Mucosa of descending colon (tissue), 3 donors: ENCODE data around the gene F2RL3. TPM values are rescaled to one million over a fixed set of nuclear protein-coding genes. Genes with fewer than 3 reads are reported as not detected.
"Not testable (repeated sequence)": the region's sequence is repeated elsewhere in the genome, so short reads cannot be mapped to it uniquely, and the experiment has no call there.

Experiments used
- ATAC-seq: fragments of 200-7000 bp; cut with Tn5 transposase; one replicate; pipeline ENCODE4 v1.9.1; 2020; ENCODE audit warnings: mild to moderate bottlenecking, moderate library complexity
- DNase-seq, 3 donors: peaks; one replicate each; pipeline ENCODE4 v3.0.0-alpha.2; 2020
- H3K36me3 ChIP-seq: fragments of 200-600 bp; one replicate; pipeline ENCODE4 v1.8.0; 2021; ENCODE audit warnings: low read depth, mild to moderate bottlenecking
- H3K4me1 ChIP-seq: fragments of 200-600 bp; one replicate; pipeline ENCODE4 v1.8.0; 2021; ENCODE audit warnings: low read depth, mild to moderate bottlenecking
- H3K4me3 ChIP-seq: fragments of 200-600 bp; one replicate; pipeline ENCODE4 v1.8.0; 2021; ENCODE audit warnings: mild to moderate bottlenecking
- H3K9me3 ChIP-seq: fragments of 200-600 bp; one replicate; pipeline ENCODE4 v1.8.0; 2021; ENCODE audit warnings: mild to moderate bottlenecking
- CTCF ChIP-seq: fragments of 200-600 bp; IDR thresholded peaks from one replicate; pipeline ENCODE4 v1.8.0; 2022; ENCODE audit warnings: antibody characterized with exemption, mild to moderate bottlenecking
- intact Hi-C, 2 donors: fragments of 100-400 bp; cut with DNase I in 1 of 2; cut with micrococcal nuclease in 1 of 2; formaldehyde crosslinking; loops; one replicate each; pipeline versions ENCODE4 v1.11.0 to v1.11.1; 2022; cut with DNase I, micrococcal nuclease
- total RNA-seq, 3 donors: library from RNA; stranded (reverse); fragmentation: NEBNext Ultra II Directional in 2 of 3; extraction: Animal tissue kit (Norgen Biotek cat#: 25700) in 2 of 3; gene quantifications; one replicate each; pipeline versions ENCODE4 v1.2.1 to v1.2.4, GENCODE V29; 2021 to 2023
- donor health status: DM: no; HTN: no; CAD: no; lungs with moderate emphysema.
- donor health status: DM: no; HTN: no; CAD: no.
- donor health status: DM: no; HTN: yes; CAD: no.

F2RL3 gene
- total RNA-seq, 3 donors from 2014 or later = 0.38 to 2.0 (median 1.6) TPM

GRCh38 chr19:16928351-16928750 is 39.6 kb downstream of the F2RL3 start:
- H3K4me3 ChIP-seq = no peak overlapping the region
- peaks cover 10% of the 10 kb centered on the region for H3K9me3 ChIP-seq
- intact Hi-C loops = no loop called here
- no peaks in the 10 kb centered on the region for H3K36me3 ChIP-seq
- DNase-seq (no peak), ATAC-seq (no peak)
- no peaks in the 10 kb centered on the region for H3K4me1 ChIP-seq
- TF ChIP-seq CTCF = no peak

DNA sequence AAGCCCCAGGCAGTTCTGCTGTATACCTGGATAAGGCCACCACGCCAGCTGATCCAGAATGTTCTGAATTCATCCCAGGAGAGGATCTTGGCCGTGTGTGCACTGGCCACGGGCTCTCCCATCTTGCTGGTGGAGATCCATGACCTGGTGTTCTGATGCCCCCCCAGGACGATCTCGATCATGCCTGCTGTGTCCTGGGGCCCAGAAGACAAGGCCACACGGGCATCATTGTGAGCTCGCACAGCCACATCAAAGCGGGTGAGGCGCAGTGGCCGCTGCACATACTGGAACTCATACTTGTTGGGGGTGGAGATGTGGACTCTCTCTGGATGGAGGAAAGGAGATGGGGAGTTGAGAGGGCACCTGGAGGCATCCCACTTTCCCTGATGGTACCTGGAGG is 40.1 kb downstream of the F2RL3 start:
- ATAC-seq = no peak
- no peak for DNase-seq
- intact Hi-C loops = no loop called here
- no peak overlapping the region for H3K4me3 ChIP-seq
- no peaks in the 10 kb centered on the region for H3K36me3 ChIP-seq
- no peak for TF ChIP-seq CTCF
- H3K9me3 ChIP-seq = peaks cover 10% of the 10 kb centered on the region
- no peaks in the 10 kb centered on the region for H3K4me1 ChIP-seq

GRCh38 chr19:16930753-16931152 is 42.0 kb downstream of the F2RL3 start:
- H3K9me3 ChIP-seq = peaks cover 11% of the 10 kb centered on the region
- DNase-seq = no peak
- H3K36me3 ChIP-seq = no peaks in the 10 kb centered on the region
- no peak overlapping the region for H3K4me3 ChIP-seq
- H3K4me1 ChIP-seq = no peaks in the 10 kb centered on the region
- intact Hi-C loops = no loop called here
- no peak for ATAC-seq
- TF ChIP-seq CTCF = no peak

GRCh38 chr19:16931306-16931705 is 42.5 kb downstream of the F2RL3 start:
- Histone ChIP-seq H3K4me1 (no peaks in the 10 kb centered on the region), H3K4me3 (no peak overlapping the region), H3K9me3 (peaks cover 10% of the 10 kb centered on the region), H3K36me3 (no peaks in the 10 kb centered on the region)
- intact Hi-C loops = no loop called here
- TF ChIP-seq CTCF = no peak
- no peak for DNase-seq
- ATAC-seq = no peak

GRCh38 chr19:16934489-16934888 is 45.7 kb downstream of the F2RL3 start:
- no peak for ATAC-seq
- TF ChIP-seq CTCF = no peak

GRCh38 chr19:16936901-16937300 is 48.1 kb downstream of the F2RL3 start:
- Histone ChIP-seq H3K4me1 (no peaks in the 10 kb centered on the region), H3K36me3 (no peaks in the 10 kb centered on the region), H3K4me3 (no peak overlapping the region), H3K9me3 (peaks cover 10% of the 10 kb centered on the region)
- ATAC-seq = no peak
- TF ChIP-seq CTCF = no peak
- DNase-seq = no peak
- intact Hi-C loops = no loop called here

More at GRCh38 chr19:16934489-16934888, 45.7 kb downstream of the F2RL3 start:
- H3K9me3 ChIP-seq = peaks cover 10% of the 10 kb centered on the region
- intact Hi-C loops = no loop called here
- no peak overlapping the region for H3K4me3 ChIP-seq
- DNase-seq = no peak
- no peaks in the 10 kb centered on the region for H3K36me3 ChIP-seq
- H3K4me1 ChIP-seq = no peaks in the 10 kb centered on the region

- H3K4me3 ChIP-seq, DNase-seq, H3K36me3 ChIP-seq, H3K4me1 ChIP-seq, H3K9me3 ChIP-seq, intact Hi-C loops, ATAC-seq: not testable (repeated sequence)
These were observed 49.0 kb downstream of the F2RL3 start for GRCh38 chr19:16937796-16938195.
